NCI-H1694 (cell line): ENCODE results near the gene MCAT.

Experiments
- DNase-seq: peaks from one replicate; lab custom pipeline; 2025; lab: John Stamatoyannopoulos, UW

MCAT gene

DNA sequence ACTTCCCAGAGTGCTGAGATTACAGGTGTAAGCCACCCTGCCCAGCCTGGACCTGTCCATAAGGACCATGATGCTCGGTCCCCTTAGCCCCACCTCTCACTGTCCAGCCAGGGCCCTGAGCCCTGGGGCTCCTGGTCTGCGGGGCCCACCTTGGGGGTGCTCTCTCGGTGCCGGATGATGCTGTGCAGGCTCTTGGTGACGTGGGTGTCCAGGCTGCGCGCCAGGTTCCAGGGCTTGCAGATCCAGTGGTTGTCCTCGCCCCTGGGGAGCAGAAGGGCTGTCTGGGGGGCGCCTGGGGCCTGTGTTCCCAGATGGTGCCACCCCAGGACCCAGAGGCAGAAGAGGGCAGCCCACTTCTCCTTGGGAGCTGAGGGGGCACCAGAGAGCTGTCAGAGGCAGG, 30.4 kb upstream of the MCAT start:
- DNase-seq: no peak

DNA sequence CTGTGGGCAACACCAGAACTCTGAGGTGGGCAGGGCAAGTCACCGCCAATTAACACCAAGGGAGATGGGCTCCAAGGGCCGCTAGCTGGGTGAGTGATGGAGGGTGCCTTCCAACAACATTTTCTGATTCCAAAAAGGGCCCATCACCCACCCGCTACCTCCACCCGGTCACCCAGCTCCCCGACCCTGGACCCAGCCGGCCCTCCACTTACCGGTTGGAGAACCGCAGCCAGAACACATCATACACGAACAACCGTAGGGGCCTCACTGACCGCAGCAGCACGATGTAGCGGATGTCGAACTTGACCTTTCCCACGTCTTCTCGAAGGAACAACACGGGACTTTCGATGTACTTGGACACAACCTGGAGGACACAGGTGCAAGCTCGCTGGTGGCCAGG, 29.0 kb upstream of the MCAT start:
- DNase-seq: no peak

DNA sequence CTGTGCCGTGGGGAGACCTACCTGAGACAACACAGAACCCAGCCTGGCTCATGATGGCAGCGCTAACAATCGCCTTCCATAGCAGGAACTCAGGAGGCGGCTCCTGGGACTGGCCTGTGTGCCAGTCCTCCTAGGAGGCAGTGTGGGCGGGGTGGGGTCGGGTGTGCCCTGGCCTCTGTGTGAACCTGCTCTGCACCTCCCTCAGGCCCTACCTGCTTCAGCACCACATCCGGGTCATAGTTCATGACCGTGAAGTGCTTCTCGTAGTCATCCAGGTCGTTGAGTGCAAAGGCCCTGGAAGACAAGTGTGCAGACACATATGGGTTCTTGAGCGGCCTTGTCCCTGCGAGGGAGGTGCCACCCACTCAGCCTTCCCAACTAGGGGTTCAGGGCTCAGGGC, 28.4 kb upstream of the MCAT start:
- no peak for DNase-seq

DNA sequence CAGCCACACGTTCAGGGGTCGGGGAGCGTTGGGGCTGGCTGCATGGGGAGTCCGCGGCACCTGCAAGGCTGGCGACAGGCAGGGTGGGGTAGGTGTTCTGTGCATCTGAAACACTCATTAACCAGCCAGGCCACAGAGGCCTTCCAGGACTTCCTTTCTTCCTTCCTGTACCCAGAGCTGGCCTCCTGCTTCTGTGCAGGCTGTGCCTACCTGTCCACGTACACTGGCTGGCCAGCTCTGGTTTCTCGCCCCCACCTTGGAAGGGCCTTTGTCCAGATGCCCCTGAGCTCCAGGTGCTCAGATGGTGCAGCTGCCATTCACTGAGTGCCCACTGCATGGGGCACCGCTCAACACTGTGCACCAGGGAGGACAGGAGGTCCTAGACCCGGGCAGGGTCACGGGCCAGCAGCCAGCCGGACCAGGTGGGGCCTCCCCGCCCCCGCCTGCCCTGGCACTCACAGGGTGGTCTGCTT, 27.9 kb upstream of the MCAT start:
- DNase-seq: no peak

DNA sequence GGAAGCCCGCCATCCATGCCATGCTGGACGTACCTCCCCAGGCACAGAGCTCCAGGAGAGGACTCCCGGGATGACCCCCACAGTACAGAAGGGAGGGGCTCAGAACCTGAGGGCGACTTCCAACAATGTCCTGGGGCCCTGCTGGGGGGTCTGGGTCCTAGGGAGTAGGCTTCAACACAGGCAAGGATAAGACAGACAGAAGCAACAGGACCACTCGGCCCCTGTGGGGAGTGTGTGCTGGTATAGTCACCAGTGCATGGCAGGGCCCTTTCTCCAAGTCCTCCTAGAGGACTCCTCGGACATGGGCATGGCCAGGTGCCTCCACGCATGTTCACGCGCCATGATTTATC, 26.9 kb upstream of the MCAT start:
- DNase-seq: no peak

DNA sequence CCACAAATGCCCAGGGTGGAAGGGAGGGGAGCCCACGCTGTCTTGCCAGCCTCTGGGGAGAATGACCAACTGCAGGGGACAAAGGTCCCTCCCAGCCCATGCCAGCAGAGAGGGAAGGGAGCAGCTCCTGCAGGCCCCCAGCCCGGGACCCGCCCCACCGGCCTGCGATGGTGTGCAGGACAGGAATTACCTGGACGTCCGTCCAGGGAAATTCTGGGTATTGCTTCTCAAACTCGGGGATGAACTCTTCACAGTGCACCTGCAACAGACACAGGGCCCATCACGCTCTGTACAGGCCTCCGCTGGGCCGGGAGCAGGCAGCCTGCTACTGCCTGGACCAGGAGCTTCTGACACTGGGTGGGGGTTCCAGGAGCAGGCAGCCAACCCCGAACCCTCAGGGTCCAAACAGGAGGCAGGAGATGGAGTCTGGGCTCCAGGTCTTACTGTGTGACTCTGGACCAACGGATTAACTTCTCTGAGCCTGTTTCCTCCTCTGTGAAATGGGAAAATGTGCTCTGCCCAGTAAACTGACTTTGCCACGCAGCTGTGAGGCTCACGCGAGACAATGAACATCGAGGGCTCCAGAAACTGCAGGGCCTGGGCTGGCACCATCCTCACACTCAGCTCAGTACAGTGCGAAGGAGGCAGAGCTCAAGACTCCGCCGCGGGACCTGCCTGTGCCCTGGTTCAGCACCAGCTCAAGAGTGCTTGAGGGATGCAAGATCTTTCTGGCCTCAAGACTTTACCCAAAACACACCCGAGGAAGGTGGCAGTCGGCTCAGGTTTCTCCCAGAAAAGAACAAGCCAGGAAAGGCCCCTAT, 26.3 kb upstream of the MCAT start:
- DNase-seq: no peak

DNA sequence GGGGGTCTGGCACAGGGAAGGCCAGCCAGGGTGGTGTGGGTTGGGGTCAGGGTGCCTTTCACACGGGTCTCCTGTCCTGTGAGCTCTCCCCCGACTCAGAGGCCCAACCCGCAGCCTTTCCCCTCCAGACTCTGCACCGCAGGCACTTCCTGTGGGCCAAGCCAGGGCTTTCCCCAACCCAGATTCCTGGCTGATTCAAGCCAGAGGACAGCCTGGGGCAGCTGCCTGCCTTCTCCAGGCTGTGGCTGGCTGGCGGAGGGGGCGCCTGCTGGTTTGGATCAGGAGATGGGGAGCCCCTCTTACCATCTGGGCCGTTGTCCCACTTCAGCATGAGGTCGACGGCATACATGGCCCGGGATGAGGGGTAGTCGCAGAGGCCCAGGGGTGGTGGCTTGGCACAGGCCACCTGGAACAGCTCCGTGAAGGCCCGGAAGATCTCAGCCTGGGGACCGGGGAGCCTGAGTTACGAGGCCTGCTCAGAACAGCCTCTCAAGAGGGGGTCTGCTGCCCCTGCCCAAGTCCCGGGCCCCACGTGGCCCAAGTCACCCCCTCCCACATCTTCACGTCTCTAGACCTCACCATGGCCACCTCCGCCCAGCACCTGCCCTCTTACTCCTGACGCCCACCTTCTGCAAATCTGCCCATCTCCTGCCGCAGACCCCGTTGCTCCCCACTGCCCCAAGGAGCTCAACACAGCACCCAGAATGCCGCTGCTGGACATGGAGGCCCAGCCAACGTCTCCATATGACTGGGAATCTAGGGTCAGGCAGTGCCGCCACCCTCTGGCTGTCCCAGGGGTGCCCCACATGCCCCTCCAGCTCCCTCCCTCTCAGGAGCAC, 25.5 kb upstream of the MCAT start:
- no peak for DNase-seq

DNA sequence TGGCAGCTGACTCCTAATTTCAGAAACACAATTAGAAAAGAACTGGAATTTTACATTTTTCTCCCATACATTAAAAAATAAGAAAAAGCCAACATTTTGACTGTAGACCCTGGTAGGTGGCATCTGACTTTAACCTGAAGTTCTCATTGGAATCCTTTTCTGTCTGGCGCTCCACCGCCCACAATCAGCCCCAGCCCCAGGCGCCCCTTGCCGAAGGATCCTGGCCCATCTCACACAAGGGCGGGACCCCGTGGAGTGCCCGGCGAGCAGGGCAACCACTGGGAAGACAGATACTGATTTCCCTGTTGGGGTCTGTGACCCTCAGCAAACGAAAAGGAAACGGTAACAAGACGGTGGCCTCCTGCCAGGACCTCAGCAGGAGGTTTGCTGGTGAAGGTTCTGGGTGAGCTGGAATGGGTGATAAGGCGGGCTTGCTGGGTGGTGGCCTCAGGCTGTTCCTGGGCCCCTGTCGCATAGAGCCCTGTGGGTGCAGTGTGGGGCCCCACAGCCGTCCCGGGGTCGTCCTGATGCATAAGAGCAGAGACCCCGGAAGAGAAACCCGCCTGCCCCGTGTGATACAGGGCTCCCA, 23.9 kb upstream of the MCAT start:
- no peak for DNase-seq

DNA sequence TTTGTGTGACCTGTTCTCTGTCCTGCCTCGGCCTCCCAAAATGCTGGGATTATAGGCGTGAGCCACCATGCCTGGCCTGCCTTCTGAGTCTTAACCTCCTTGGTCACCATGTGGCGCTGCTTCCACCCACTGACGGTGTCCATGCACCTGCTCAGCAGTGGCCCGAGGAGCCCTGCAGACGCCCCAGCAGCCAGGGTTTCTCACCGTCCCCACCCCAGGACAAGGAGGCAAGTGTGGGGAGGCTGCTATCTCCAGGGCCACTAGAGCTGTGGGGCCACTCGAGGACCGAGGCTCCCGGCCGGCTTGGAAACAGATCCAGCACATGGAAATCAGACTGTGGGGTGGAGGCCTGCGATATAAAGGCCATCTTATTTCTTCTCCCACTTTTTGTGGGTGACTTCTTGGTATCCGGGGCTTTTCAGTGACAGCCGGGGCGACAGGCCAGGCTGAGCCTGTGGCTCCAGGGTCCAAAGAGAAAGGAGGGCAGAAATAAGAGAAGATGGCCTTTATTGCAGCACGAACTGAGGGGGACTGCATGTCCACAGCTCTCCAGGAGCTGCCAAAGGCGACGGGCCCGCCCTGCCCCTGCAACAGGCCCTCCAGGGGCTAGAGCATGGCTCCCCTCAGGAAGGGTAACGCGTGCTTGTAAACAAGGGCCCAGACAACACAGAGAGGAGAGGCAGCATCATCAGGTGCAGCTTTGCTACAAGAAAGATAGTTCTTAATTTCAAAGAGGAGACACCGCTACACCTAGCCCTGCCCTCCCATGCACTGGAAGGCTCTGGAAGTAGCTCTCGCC, 23.1 kb upstream of the MCAT start:
- no peak for DNase-seq

DNA sequence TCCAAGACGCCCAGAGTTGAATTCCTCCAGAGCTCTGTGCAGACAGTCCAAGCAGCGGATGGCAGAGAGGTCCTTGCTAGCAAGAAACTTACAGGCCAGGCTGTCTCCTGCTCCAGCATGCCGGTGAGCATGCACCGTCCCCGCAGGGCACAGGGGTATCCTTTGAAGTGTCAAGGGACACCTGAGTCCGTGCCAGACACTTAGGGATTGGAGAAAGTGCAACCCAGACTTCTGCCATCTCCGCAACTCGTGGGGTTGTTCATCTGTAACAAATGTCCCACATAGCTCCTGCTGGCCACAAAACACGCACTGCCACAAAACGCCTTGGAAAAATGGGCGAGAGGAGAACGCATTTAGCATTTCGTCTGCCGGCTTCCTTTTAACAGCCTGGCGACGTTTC, 21.4 kb upstream of the MCAT start:
- no peak for DNase-seq

DNA sequence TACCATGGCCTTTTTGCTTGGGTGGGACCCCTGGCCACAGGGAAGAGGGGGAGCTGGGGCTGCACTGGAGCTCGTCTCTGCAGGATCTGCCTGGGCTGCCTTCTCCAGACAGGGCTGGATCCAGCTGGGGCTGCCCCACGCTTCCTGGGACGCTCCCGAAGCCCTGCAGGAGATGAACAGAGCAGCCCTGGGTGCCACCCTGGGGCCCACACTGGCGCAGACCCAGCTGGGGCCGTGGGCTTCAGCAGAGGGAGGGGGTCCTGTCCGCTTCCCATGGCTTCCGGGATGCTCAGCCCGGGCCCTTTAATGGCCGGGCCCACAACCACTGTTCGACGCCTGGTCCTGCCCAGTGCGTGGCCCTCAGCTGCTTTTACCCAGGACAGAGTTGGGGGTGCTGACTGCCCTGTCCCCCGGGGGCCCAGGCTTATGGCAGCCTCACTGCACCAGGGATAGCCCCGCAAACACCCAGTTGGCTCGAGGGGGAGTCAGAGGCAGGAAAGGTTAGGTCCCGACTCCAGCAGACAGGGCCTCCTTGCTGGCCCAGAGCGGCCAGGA, 20.1 kb upstream of the MCAT start:
- DNase-seq: no peak

DNA sequence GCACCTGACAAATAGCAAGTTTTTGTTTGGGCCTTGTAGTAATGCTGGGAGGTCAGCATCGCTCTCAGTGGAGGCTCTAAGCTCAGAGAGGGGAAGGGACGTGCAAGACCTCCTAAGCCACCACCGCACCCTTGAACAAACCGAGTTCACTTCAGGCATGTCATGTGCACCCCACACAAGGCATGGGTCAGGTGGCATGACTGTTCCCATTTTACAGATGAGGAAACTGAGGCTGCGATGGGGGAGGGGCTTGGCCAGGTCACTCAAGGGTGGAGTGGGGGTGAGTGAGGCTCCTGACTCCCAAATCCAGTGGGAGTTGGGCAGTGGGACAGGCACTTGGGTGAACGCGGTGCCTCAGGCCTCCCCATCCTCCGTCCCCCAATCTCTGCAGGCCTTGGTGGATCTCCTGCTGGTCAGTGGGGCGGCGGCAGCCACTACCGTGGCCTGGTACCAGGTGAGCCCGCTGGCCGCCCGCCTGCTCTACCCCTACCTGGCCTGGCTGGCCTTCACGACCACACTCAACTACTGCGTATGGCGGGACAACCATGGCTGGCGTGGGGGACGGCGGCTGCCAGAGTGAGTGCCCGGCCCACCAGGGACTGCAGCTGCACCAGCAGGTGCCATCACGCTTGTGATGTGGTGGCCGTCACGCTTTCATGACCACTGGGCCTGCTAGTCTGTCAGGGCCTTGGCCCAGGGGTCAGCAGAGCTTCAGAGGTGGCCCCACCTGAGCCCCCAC, 19.4 kb upstream of the MCAT start:
- no peak for DNase-seq

DNA sequence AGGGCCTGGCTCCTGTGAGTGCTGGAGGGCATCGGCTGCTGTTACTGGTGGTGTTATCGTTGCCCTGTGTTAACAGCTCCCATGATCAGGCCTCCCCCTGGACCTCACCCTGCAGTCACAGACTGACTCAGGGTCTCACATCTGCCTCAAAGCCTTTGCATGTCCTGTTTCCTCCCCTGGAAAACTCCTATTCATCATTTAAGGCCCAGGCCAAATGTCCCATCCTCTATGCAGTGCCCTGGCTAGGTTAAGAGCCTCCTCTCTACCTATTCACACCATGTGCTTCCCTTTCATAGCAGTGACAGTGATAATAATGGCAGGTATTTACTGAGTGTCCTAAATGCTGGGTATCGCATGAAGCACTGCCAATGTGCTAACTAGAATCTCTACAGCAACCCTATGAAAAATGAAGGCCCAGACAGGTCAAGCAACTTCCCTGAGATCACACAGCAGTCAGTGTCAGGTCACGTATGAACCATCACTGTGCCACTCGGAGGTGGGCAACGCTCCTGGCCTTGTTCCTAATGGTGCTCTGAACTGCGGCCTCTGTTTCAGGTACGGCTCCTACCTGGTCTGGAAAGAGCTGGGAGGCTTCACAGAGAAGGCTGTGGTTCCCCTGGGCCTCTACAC, 17.4 kb upstream of the MCAT start:
- no peak for DNase-seq

DNA sequence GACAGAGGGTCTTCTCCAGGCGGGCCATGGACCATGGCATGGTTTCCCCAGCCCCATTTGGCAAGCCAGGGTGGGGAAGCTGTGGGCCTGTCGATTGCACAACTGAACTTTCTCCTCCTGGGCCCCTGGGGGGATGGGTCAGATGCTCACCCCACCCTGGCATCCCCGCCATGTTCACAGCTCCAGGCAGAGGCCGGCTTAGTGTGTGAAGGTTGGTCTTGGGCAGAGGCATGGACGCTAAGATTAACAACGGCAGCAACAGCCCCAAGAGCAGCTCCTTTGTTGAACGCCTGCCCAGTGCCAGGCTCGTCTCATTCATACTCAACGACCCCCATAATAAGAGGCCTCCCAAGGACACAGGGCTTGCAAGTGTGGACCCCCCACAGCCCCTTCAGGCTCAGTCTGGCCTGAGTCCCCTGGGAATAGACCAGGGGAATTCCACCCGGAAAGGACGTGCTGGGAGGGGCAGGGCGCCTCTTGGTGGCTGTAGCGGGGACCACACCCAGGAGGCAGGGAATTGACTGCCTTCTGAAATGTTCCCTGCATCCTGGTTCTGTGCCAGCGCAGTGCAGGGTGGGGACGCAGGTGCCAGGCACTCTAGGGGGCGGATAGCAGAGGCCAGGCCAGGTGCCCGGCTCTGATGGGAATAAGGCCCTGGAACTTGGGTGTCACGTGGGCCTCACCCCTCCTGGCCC, 16.4 kb upstream of the MCAT start:
- no peak for DNase-seq

DNA sequence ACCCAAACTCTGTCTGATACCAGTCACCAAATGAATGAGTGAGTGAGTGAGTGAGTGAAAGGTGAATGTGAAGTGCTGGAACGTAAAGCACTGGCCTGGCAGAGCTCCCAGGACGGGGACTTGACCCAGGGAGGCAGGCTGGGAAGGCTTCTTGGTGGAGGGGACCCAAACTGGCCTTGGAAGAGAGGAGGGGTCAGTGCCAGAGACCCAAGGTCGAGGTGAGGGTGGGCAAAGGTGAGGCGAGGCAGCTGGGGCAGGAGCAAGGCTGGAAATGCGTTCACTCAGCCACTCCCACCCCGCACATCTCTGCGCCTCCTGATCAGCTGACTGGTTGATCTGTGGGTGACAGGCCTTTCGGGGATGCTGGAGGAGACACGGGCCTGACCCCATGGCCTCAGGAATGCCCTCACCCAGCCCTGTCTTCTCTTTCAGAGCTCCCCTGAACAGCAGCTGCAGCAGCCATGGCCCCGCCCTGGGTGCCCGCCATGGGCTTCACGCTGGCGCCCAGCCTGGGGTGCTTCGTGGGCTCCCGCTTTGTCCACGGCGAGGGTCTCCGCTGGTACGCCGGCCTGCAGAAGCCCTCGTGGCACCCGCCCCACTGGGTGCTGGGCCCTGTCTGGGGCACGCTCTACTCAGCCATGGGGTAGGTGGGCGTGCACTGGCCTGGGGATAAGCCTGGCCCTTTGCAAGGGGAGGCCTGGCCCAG, 15.7 kb upstream of the MCAT start:
- no peak for DNase-seq

DNA sequence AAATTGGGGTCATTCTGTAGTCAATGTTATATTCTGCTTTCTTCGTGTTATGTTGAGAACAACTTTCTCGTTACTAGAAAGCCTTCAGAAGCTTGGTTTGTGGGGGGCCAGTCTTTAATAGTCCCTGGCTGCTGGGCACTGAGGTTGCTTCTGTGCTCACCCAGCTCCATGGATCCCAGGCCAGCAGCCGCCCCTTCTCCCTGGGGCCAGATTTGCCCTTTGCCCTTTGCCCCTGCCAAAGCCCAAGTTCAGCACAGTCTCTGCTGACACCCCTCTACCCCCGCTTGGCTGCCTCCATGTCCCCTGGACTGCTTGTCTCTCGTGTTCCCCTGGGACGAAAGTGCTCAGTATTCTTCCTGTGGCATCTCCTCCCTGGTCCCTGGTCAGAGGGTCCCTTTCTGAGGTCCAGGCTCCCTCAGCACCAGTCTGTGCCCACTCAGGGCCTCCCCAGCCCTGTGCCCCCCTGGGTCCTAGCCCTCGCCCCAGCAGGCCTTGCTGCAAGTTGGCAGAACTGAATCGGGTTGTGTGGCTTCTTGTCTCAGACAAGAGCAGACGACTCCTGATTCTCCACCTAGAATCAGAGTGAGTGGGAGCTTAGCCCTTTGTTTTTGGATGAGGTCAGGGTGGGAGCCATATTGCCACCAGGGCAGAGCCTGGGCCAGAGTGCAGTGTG, 14.8 kb upstream of the MCAT start:
- DNase-seq: no peak

DNA sequence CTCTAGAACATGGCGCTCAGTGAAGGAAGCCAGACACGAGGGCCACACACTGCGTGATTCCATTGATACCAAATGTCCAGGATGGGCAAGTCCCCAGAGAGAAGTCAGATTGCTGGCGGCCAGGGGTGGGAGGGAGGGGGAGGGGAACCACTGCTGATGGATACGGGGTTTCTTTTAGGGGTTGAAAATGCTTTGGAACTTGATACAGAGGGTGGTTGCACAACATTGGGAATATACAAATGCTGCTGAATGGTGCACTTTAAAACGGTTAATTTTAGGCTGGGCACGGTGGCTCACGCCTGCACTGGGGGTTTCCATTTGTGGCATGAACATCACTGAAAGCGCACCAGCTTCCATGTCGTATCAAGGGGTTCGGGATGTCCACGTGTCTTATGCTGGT, 13.2 kb upstream of the MCAT start:
- no peak for DNase-seq

DNA sequence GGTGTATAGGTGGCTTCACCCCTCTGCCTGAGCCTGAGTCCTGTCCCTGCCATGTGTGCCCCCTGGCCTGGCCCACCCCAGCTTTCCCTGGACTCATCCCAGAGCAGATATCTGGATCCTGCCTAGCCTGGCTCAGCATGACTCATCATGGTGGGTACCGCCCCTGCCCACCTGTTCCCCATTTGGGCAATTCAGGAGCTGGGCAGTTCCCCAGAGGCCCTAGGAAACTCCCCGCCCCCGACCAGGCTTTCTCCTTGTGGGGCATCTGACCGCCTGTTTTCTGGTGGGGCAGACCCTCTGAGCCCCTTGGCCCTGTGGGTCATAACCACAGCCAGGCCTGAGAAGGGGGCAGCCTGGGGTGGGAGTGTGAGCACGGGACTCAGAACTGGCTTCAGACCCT, 12.6 kb upstream of the MCAT start:
- no peak for DNase-seq
